GM23338 (cell line): Measurements from ENCODE around the gene ACVR2A. TPM values are rescaled to one million over a fixed set of nuclear protein-coding genes. Genes with fewer than 3 reads are reported as not detected.

Source experiments
- ATAC-seq: fragments of 200-7000 bp; cut with Tn5 transposase; 3 replicates; pipeline ENCODE4 v1.9.1; 2020
- DNase-seq: peaks from one replicate; pipeline ENCODE4 v3.0.0-alpha.2; 2015; ENCODE audit warnings: low spot score
- H2AFZ ChIP-seq: fragments of 200-600 bp; sonication (generic); 2 replicates; pipeline ENCODE4 v1.8.0; 2016; ENCODE audit warnings: antibody characterized with exemption, mild to moderate bottlenecking, moderate library complexity
- H3F3A ChIP-seq: fragments of 200-600 bp; sonication (generic); replicated peaks from 2 replicates; pipeline ENCODE4 v1.8.0; 2017; ENCODE audit warnings: antibody characterized with exemption, mixed run types, low read depth
- H3K27ac ChIP-seq: fragments of 200-600 bp; sonication (generic); 2 replicates; pipeline ENCODE4 v1.6.1; 2016; ENCODE audit warnings: low read depth
- H3K27me3 ChIP-seq: fragments of 200-600 bp; sonication (generic); 2 replicates; pipeline ENCODE4 v1.8.0; 2016; ENCODE audit warnings: mild to moderate bottlenecking, mixed run types, moderate library complexity; ENCODE audit not compliant: insufficient read depth
- H3K36me3 ChIP-seq: fragments of 200-600 bp; sonication (generic); 2 replicates; pipeline ENCODE4 v1.8.0; 2016; ENCODE audit warnings: mild to moderate bottlenecking; ENCODE audit not compliant: insufficient read depth
- H3K4me1 ChIP-seq: fragments of 200-600 bp; sonication (generic); 2 replicates; pipeline ENCODE4 v1.8.0; 2016; ENCODE audit warnings: mild to moderate bottlenecking, moderate library complexity; ENCODE audit not compliant: insufficient read depth
- H3K4me2 ChIP-seq: fragments of 200-600 bp; sonication (generic); 2 replicates; pipeline ENCODE4 v1.7.1; 2017; ENCODE audit warnings: mixed run types
- H3K4me3 ChIP-seq: fragments of 200-600 bp; sonication (generic); 2 replicates; pipeline ENCODE4 v1.6.1; 2016; ENCODE audit warnings: mixed run types
- H3K79me2 ChIP-seq: fragments of 200-600 bp; sonication (generic); replicated peaks from 2 replicates; pipeline ENCODE4 v1.8.0; 2017; ENCODE audit warnings: mild to moderate bottlenecking; ENCODE audit not compliant: insufficient read depth
- H3K9me2 ChIP-seq: fragments of 200-600 bp; sonication (generic); 2 replicates; pipeline ENCODE4 v1.8.0; 2017; ENCODE audit not compliant: insufficient read depth
- H4K20me1 ChIP-seq: fragments of 200-600 bp; sonication (generic); replicated peaks from 2 replicates; pipeline ENCODE4 v1.8.0; 2017; ENCODE audit warnings: mild to moderate bottlenecking; ENCODE audit not compliant: insufficient read depth
- H3K27ac Mint-ChIP-seq: 2 replicates; pipeline ENCODE4 v1.8.0; 2020; ENCODE audit warnings: inconsistent platforms, mild to moderate bottlenecking, moderate library complexity, mixed read lengths
- H3K27me3 Mint-ChIP-seq: 3 replicates; pipeline ENCODE4 v1.8.0; 2022; ENCODE audit warnings: low read depth, mild to moderate bottlenecking, moderate library complexity, mixed read lengths, inconsistent platforms; ENCODE audit not compliant: insufficient read depth, poor library complexity
- H3K36me3 Mint-ChIP-seq: 3 replicates; pipeline ENCODE4 v1.8.0; 2021; ENCODE audit warnings: low read depth, mild to moderate bottlenecking, inconsistent platforms, moderate library complexity, mixed read lengths
- H3K4me1 Mint-ChIP-seq: 3 replicates; pipeline ENCODE4 v1.8.0; 2020; ENCODE audit warnings: mild to moderate bottlenecking, inconsistent platforms, mixed read lengths
- H3K4me3 Mint-ChIP-seq: 3 replicates; pipeline ENCODE4 v1.8.0; 2021; ENCODE audit warnings: moderate library complexity, mild to moderate bottlenecking, inconsistent platforms, mixed read lengths
- H3K9me3 Mint-ChIP-seq: 3 replicates; pipeline ENCODE4 v1.8.0; 2020; ENCODE audit warnings: moderate library complexity, mild to moderate bottlenecking, inconsistent platforms, mixed read lengths
- CREB1 ChIP-seq: fragments of 250-450 bp; sonication (Bioruptor Pico); IDR thresholded peaks from 2 replicates; pipeline ENCODE4 v1.5.0; 2020; ENCODE audit warnings: low read depth, mild to moderate bottlenecking, moderate library complexity
- JUNB ChIP-seq: IDR thresholded peaks from one replicate; pipeline ENCODE4 v1.6.1; 2016; ENCODE audit warnings: antibody characterized with exemption; ENCODE audit not compliant: unreplicated experiment
- POLR2AphosphoS5 ChIP-seq: IDR thresholded peaks from 2 replicates; pipeline ENCODE4 v1.6.1; 2016; ENCODE audit warnings: antibody characterized with exemption, low read depth
- ZNF114 ChIP-seq: fragments of 250-450 bp; sonication (Bioruptor Pico); IDR thresholded peaks from 2 replicates; pipeline ENCODE4 v1.5.0; 2020; ENCODE audit warnings: mild to moderate bottlenecking, moderate library complexity
- ZNF331 ChIP-seq: fragments of 250-450 bp; sonication (Bioruptor Pico); IDR thresholded peaks from 2 replicates; pipeline ENCODE4 v1.5.0; 2020; ENCODE audit warnings: low read depth, mild to moderate bottlenecking, moderate library complexity
- polyA plus RNA-seq: library from polyadenylated mRNA; unstranded; fragments of >200 nt; fragmentation: Nextera tagmentation; extraction: Ambion mirVana; gene quantifications from 2 replicates; pipeline ENCODE4 v1.2.1, GENCODE V29; 2016
- total RNA-seq: library from RNA; depleted of rRNA; stranded (reverse); fragments of >200 nt; shearing (Covaris generic); gene quantifications from 2 replicates; pipeline ENCODE4 v1.2.3, GENCODE V29; 2014
- TF ChIP-seq, protein P1 (sequence below): fragments of 250-450 bp; sonication (Bioruptor Pico); IDR thresholded peaks from 2 replicates; pipeline ENCODE4 v1.5.0; 2020; ENCODE audit warnings: mild to moderate bottlenecking, moderate library complexity
- TF ChIP-seq, protein P2 (sequence below): IDR thresholded peaks from 2 replicates; pipeline ENCODE4 v1.6.1; 2016; ENCODE audit warnings: antibody characterized with exemption

The ACVR2A gene
- total and polyA plus RNA-seq, 2 experiments from 2014 or later: 11.8 to 15.6 TPM

DNA sequence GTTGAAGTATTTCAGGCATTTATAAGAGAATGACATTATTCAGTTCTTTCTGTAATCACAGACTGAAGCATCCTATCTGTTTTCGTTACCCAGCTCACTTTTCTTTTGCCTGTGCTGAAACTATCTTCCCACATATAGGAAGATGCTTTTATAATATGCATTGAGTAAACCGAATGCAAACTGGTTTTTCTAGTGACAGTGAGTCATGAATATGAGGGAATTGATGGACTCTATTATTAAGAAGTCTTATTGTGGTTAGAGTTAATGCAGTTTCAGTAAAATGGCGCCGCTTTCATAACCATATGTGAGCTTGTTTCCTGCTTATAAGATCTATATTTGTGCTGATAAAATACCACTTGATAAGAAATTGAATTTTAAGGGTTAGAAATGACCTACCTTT, 59.2 kb downstream of the ACVR2A start:
- Mint-ChIP-seq H3K9me3 (no peaks in the 10 kb centered on the region; the same call in 2 of the 3 replicates), H3K4me1 (peaks cover 3% of the 10 kb centered on the region; the same call in 1 of the 3 replicates), H3K27me3 (no peaks in the 10 kb centered on the region), H3K4me3 (no peak overlapping the region), H3K36me3 (peaks cover 17% of the 10 kb centered on the region), H3K27ac (no peak overlapping the region)
- Histone ChIP-seq H3K36me3 (no peaks in the 10 kb centered on the region), H3K27ac (no peak overlapping the region), H3K9me2 (no peaks in the 10 kb centered on the region), H3K79me2 (0 out of 2 replicates have a peak, but pooled peaks cover 8% of the 10 kb centered on the region), H4K20me1 (no peaks in the 10 kb centered on the region), H3K4me2 (no peak overlapping the region), H3K27me3 (no peaks in the 10 kb centered on the region), H3K4me1 (no peaks in the 10 kb centered on the region), H3F3A (no peaks in the 10 kb centered on the region), H3K4me3 (no peak overlapping the region), H2AFZ (no peak overlapping the region)
- ATAC-seq (no peak), DNase-seq (no peak)
- TF ChIP-seq ZNF331 (CRISPR knock-in tag): no peak
- TF ChIP-seq JUNB: no peak
- TF ChIP-seq, protein P1, sequence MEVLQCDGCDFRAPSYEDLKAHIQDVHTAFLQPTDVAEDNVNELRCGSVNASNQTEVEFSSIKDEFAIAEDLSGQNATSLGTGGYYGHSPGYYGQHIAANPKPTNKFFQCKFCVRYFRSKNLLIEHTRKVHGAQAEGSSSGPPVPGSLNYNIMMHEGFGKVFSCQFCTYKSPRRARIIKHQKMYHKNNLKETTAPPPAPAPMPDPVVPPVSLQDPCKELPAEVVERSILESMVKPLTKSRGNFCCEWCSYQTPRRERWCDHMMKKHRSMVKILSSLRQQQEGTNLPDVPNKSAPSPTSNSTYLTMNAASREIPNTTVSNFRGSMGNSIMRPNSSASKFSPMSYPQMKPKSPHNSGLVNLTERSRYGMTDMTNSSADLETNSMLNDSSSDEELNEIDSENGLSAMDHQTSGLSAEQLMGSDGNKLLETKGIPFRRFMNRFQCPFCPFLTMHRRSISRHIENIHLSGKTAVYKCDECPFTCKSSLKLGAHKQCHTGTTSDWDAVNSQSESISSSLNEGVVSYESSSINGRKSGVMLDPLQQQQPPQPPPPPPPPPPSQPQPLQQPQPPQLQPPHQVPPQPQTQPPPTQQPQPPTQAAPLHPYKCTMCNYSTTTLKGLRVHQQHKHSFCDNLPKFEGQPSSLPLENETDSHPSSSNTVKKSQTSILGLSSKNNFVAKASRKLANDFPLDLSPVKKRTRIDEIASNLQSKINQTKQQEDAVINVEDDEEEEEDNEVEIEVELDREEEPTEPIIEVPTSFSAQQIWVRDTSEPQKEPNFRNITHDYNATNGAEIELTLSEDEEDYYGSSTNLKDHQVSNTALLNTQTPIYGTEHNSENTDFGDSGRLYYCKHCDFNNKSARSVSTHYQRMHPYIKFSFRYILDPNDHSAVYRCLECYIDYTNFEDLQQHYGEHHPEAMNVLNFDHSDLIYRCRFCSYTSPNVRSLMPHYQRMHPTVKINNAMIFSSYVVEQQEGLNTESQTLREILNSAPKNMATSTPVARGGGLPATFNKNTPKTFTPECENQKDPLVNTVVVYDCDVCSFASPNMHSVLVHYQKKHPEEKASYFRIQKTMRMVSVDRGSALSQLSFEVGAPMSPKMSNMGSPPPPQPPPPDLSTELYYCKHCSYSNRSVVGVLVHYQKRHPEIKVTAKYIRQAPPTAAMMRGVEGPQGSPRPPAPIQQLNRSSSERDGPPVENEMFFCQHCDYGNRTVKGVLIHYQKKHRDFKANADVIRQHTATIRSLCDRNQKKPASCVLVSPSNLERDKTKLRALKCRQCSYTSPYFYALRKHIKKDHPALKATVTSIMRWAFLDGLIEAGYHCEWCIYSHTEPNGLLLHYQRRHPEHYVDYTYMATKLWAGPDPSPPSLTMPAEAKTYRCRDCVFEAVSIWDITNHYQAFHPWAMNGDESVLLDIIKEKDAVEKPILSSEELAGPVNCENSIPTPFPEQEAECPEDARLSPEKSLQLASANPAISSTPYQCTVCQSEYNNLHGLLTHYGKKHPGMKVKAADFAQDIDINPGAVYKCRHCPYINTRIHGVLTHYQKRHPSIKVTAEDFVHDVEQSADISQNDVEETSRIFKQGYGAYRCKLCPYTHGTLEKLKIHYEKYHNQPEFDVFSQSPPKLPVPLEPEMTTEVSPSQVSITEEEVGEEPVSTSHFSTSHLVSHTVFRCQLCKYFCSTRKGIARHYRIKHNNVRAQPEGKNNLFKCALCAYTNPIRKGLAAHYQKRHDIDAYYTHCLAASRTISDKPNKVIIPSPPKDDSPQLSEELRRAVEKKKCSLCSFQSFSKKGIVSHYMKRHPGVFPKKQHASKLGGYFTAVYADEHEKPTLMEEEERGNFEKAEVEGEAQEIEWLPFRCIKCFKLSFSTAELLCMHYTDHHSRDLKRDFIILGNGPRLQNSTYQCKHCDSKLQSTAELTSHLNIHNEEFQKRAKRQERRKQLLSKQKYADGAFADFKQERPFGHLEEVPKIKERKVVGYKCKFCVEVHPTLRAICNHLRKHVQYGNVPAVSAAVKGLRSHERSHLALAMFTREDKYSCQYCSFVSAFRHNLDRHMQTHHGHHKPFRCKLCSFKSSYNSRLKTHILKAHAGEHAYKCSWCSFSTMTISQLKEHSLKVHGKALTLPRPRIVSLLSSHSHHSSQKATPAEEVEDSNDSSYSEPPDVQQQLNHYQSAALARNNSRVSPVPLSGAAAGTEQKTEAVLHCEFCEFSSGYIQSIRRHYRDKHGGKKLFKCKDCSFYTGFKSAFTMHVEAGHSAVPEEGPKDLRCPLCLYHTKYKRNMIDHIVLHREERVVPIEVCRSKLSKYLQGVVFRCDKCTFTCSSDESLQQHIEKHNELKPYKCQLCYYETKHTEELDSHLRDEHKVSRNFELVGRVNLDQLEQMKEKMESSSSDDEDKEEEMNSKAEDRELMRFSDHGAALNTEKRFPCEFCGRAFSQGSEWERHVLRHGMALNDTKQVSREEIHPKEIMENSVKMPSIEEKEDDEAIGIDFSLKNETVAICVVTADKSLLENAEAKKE (CRISPR knock-in tag): no peak
- no peak for TF ChIP-seq POLR2AphosphoS5
- no peak for TF ChIP-seq CREB1 (CRISPR knock-in tag)
- no peak for TF ChIP-seq ZNF114
- TF ChIP-seq, protein P2, sequence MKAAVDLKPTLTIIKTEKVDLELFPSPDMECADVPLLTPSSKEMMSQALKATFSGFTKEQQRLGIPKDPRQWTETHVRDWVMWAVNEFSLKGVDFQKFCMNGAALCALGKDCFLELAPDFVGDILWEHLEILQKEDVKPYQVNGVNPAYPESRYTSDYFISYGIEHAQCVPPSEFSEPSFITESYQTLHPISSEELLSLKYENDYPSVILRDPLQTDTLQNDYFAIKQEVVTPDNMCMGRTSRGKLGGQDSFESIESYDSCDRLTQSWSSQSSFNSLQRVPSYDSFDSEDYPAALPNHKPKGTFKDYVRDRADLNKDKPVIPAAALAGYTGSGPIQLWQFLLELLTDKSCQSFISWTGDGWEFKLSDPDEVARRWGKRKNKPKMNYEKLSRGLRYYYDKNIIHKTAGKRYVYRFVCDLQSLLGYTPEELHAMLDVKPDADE: no peak
